Stimulated activated CD8-positive, alpha-beta memory T cell treated with anti-CD3 and anti-CD28 coated beads, Interleukin-12 subunit alpha, Interleukin-12 subunit beta, amount 100 ng/mL, for 1 hour (primary cell): ENCODE results near the gene MYL12B.
"Not testable (repeated sequence)": the region's sequence is repeated elsewhere in the genome, so short reads cannot be mapped to it uniquely, and the experiment has no call there.

Experiments
- DNase-seq: peaks from one replicate; pipeline ENCODE4 v3.0.0-alpha.2; 2020; ENCODE audit warnings: low read depth

The MYL12B gene

DNA sequence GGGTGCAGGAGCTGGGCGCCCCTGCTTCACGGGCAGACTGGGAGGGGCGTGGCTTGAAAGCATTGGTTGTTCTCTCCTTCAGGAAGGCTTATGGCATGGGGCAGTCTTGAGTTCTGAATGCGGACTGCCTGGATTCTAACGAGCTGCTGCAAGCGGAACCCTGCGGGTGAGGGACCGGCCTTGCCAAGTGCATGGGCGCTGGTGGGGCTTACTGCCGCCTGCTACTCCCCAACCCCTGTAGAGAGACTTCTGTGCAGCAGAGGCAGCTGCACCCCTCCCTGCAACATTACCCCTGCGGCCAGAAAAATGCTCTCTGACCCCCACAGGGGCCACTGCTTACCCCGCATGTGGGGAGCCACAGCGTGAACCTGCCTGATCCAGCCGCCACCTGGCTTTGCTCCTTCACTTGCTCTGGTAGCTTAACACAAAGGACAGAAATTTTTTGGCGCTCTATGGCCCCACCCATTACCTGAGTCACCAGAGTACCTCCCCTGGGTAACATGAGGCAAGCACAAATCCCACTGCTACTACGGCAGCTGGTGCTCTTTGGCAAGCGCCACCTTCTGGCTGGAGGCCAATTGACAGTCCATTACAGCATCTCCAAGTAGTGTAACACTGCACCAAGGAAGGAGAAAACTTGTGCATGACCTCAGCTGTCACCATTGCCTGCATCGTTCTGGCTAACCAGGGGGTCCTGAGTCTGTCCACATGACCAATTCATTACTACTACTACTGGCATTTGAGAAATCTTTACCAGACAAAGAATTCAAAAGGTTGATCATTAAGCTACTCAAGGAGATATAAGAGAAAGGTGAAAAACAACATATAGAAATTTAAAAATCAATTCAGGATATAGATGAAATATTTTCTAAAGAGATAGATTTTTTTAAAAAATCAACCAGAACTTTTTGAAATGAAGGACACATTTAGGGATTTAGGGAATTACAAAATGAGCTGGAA lies 35.4 kb downstream of the MYL12B start:
- DNase-seq: peak; percentile 88

DNA sequence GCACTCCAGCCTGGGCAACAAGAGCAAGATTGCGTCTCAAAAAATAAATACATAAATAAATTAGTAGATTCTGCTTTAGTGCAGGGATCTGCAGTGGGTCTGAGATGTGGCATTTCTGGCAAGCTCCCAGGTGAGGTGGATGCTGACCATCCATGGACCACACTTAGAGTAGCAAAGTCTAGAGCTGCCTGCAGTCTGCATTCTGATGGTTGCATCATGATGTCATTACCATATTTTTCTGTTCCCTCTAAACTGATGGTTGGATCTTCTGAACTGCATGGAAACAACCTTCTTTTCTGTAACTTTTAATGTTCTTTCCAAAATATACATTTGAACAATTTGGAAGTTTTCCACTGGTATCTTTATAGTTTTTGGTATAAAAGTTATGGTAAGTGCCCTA lies 42.9 kb downstream of the MYL12B start:
- no peak for DNase-seq

DNA sequence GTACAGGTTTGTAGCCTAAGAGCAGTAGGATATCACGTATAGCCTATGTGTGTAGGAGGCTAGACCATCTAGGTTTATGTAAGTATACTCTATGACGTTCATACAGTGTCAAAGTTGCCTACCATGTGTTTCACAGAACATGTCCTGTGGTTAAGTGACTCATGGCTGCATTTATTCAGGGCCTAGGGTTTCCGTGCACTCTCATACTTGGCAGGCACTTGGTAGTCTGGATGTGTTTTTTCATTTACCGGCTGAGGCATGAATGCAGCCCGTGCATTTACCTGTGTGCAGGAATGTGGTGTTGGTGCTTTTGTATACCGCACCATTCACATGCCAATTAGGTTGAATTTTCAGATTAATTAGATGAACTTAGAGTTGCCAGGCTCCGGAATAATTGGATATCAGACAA lies 43.4 kb downstream of the MYL12B start:
- peak; percentile 6 for DNase-seq

- DNase-seq: no peak
Measured at GRCh38 chr18:3305933-3306332, 44.0 kb downstream of the MYL12B start.

DNA sequence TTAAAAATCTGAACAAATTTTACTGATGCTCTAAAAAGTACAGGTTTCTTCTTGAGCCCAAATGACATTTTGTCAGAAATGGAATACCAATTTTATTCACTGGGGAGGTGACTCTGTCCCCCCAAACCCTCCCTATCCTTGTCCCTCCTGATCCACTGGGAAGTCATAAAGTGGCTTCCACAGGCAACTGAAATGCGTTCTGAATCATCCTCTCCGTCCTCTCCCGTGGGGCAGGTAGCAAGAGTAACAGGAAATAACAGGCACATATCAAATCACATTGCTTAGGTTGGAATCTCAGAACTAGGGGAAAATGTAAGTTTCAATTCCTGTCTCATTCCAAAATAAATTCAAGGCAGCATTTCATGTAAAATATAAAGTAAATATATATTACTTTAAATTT lies 44.5 kb downstream of the MYL12B start:
- DNase-seq: no peak

DNA sequence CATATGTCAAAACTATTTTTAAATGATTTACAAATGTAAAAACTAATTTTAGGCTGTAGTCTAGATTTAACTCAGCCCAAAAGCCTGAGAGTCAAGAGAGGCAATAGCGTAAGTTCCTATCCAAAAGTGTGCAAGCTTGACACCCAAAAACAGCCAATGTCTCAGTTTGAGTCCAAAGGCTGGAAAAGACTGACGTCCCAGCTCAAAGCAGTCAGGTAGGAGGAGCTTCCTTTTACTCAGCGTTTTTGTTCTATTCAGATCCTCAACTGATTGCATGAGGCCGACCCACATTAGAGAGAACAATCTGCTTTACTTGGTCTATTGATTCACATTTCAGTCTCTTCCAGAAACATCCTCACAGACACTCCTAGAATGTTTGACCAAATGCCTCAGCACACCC lies 51.8 kb downstream of the MYL12B start:
- DNase-seq: no peak

DNA sequence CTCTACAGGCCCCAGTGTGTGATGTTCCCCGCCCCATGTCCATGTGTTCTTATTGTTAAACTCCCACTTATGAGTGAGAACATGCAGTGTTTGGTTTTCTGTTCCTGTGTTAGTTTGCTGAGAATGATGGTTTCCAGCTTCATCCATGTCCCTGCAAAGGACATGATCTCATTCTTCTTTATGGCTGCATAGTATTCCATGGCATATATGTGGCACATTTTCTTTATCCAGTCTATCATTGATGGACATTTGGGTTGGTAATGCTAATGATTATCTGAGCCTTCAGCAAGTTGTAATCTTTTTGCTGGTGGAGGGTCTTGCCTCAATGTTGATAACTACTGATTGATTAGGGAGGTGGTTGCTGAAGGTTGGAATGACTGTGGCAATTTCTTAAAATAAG lies 53.4 kb downstream of the MYL12B start:
- not testable (repeated sequence) for DNase-seq

GRCh38 chr18:3319399-3319798 lies 57.5 kb downstream of the MYL12B start:
- DNase-seq: no peak

GRCh38 chr18:3319894-3320454 lies 58.0 kb downstream of the MYL12B start:
- DNase-seq: no peak

- DNase-seq: no peak
Measured at GRCh38 chr18:3321133-3321812, 59.3 kb downstream of the MYL12B start.

- no peak for DNase-seq
Measured at GRCh38 chr18:3323900-3324299, 62.0 kb downstream of the MYL12B start.
